ENCODE results near the gene HS3ST3A1. TPM values are rescaled to one million over a fixed set of nuclear protein-coding genes. Genes with fewer than 3 reads are reported as not detected.

HS3ST3A1 gene
- total RNA-seq, 1 experiment from 2014 or later, result not detected

GRCh38 chr17:13541032-13541480 lies 60.7 kb downstream of the HS3ST3A1 start (continued):
- peak; percentile 36; the same call in 1 of the 2 replicates for TF ChIP-seq SP1 (IDR thresholded peaks at IDR 0.05; ENCODE audit: low read depth)
- TF ChIP-seq ELF1 (IDR thresholded peaks at IDR 0.05; ENCODE audit: borderline replicate concordance, low read depth), result no peak

- Histone ChIP-seq H3K4me1 (ENCODE audit: control insufficient read depth in 1 of 2, insufficient read depth in 2 of 2, low read length in 2 of 2) (peaks cover 25 to 47% of the 10 kb centered on the region in 2 experiments), H3K27me3 (ENCODE audit: insufficient read depth, low read length) (no peaks in the 10 kb centered on the region; the same call in 1 of the 2 replicates), H4K20me1 (ENCODE audit: insufficient read depth) (no peaks in the 10 kb centered on the region), H3K9me3 (ENCODE audit: control insufficient read depth in 1 of 2, insufficient read depth in 1 of 2, low read depth in 1 of 2, low read length in 2 of 2) (no peaks in the 10 kb centered on the region), H3K36me3 (ENCODE audit: control insufficient read depth in 1 of 2, insufficient read depth in 2 of 2, low read length in 2 of 2) (no peaks in the 10 kb centered on the region), H3K4me2 (ENCODE audit: low read length) (peak overlapping the region; percentile 57), H3K9me2 (ENCODE audit: insufficient read depth) (no peaks in the 10 kb centered on the region), H3K27ac (ENCODE audit: low read depth, low read length) (peak overlapping the region; percentile 40; the same call in 1 of the 2 replicates), H2AFZ (ENCODE audit: low read depth, low read length, poor library complexity, severe bottlenecking) (no peak overlapping the region), H3K79me2 (ENCODE audit: insufficient read depth, low read length) (no peaks in the 10 kb centered on the region), H3K9ac (ENCODE audit: low read length) (no peak overlapping the region), H3K4me3 (replicated peaks in 1 of 2; ENCODE audit: low read depth in 1 of 2, low read length in 2 of 2) (0 out of 4 replicates have a peak overlapping the region, but pooled peaks of 1 of the 2 experiments have one; percentile 17)
- DNase-seq (ENCODE audit: low read depth, low spot score), result no peak
- intact Hi-C loops (cut with micrococcal nuclease), result no loop called here
- TF ChIP-seq TCF7L2 (IDR thresholded peaks at IDR 0.05; ENCODE audit: borderline replicate concordance, extremely low read depth, insufficient read depth, insufficient read length), result no peak
- no peak for TF ChIP-seq ATF3 (IDR thresholded peaks at IDR 0.05)
- TF ChIP-seq CEBPB (IDR thresholded peaks at IDR 0.05; ENCODE audit: low read depth), result no peak
- no peak for TF ChIP-seq FOSL1 (IDR thresholded peaks at IDR 0.05; ENCODE audit: low read depth)
- no peak for TF ChIP-seq ZFX (IDR thresholded peaks at IDR 0.05)
- no peak for TF ChIP-seq MAX (IDR thresholded peaks at IDR 0.05)
- no peak for TF ChIP-seq ZNF274 (IDR thresholded peaks at IDR 0.05; ENCODE audit: low read depth, low read length)
- ATAC-seq, result peak; percentile 30; the same call in 1 of the 2 replicates
- ChIA-PET CTCF (no interaction called here), POLR2A (no interaction called here), RAD21 (ENCODE audit: low non-redundant PET in 1 of 2, low total read pairs in 2 of 2, uncharacterized antibody in 2 of 2, unreplicated experiment in 2 of 2) (no interaction called here)
- BruUV-seq (replicated peaks), result no TSS peak
These were observed 61.2 kb downstream of the HS3ST3A1 start for GRCh38 chr17:13540546-13540945.

- no peak for DNase-seq (ENCODE audit: low read depth, low spot score)
- Histone ChIP-seq H3K27me3 (ENCODE audit: insufficient read depth, low read length) (no peaks in the 10 kb centered on the region; the same call in 1 of the 2 replicates), H3K9me3 (ENCODE audit: control insufficient read depth in 1 of 2, insufficient read depth in 1 of 2, low read depth in 1 of 2, low read length in 2 of 2) (no peaks in the 10 kb centered on the region), H3K27ac (ENCODE audit: low read depth, low read length) (no peak overlapping the region), H3K36me3 (ENCODE audit: control insufficient read depth in 1 of 2, insufficient read depth in 2 of 2, low read length in 2 of 2) (no peaks in the 10 kb centered on the region), H3K4me3 (replicated peaks in 1 of 2; ENCODE audit: low read depth in 1 of 2, low read length in 2 of 2) (no peak overlapping the region), H2AFZ (ENCODE audit: low read depth, low read length, poor library complexity, severe bottlenecking) (no peak overlapping the region), H3K79me2 (ENCODE audit: insufficient read depth, low read length) (no peaks in the 10 kb centered on the region), H3K9ac (ENCODE audit: low read length) (no peak overlapping the region), H3K4me1 (ENCODE audit: control insufficient read depth in 1 of 2, insufficient read depth in 2 of 2, low read length in 2 of 2) (peaks cover 19 to 39% of the 10 kb centered on the region in 2 experiments), H3K9me2 (ENCODE audit: insufficient read depth) (no peaks in the 10 kb centered on the region), H3K4me2 (ENCODE audit: low read length) (no peak overlapping the region), H4K20me1 (ENCODE audit: insufficient read depth) (no peaks in the 10 kb centered on the region)
- TF ChIP-seq, protein P1, sequence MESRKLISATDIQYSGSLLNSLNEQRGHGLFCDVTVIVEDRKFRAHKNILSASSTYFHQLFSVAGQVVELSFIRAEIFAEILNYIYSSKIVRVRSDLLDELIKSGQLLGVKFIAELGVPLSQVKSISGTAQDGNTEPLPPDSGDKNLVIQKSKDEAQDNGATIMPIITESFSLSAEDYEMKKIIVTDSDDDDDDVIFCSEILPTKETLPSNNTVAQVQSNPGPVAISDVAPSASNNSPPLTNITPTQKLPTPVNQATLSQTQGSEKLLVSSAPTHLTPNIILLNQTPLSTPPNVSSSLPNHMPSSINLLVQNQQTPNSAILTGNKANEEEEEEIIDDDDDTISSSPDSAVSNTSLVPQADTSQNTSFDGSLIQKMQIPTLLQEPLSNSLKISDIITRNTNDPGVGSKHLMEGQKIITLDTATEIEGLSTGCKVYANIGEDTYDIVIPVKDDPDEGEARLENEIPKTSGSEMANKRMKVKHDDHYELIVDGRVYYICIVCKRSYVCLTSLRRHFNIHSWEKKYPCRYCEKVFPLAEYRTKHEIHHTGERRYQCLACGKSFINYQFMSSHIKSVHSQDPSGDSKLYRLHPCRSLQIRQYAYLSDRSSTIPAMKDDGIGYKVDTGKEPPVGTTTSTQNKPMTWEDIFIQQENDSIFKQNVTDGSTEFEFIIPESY (IDR thresholded peaks at IDR 0.05; ENCODE audit: extremely low read depth, insufficient replicate concordance, low read length), result no peak
- TF ChIP-seq ELF1 (IDR thresholded peaks at IDR 0.05; ENCODE audit: borderline replicate concordance, low read depth) (no peak), POLR2A (IDR thresholded peaks at IDR 0.05; ENCODE audit: borderline replicate concordance, extremely low read depth, insufficient read depth, insufficient read length) (no peak), FOSL1 (IDR thresholded peaks at IDR 0.05; ENCODE audit: low read depth) (no peak), CEBPB (IDR thresholded peaks at IDR 0.05; ENCODE audit: low read depth) (no peak), MAX (IDR thresholded peaks at IDR 0.05) (no peak), RAD21 (IDR thresholded peaks at IDR 0.05; ENCODE audit: low read depth) (no peak)
- intact Hi-C loops (cut with micrococcal nuclease), result no loop called here
- POLR2A ChIA-PET, result no interaction called here
- CTCF ChIA-PET, result no interaction called here
- ATAC-seq, result no peak
- RAD21 ChIA-PET (ENCODE audit: low non-redundant PET in 1 of 2, low total read pairs in 2 of 2, uncharacterized antibody in 2 of 2, unreplicated experiment in 2 of 2), result no interaction called here
- no TSS peak for BruUV-seq (replicated peaks)
These were observed 62.3 kb downstream of the HS3ST3A1 start for GRCh38 chr17:13539421-13539820.
